ENCODE measurements around the gene LMF1.

GRCh38 chr16:1001096-1001495 is 30.3 kb upstream of the LMF1 start:
- TF ChIP-seq CTCF (IDR thresholded peaks at IDR 0.05) (no peak), POLR2A (IDR thresholded peaks at IDR 0.05) (no peak)
